ENCODE data around the gene TOM1L2.

TOM1L2 gene

GRCh38 chr17:17994271-17995069 lies 22.3 kb upstream of the TOM1L2 start:
- peak; percentile 38 for DNase-seq (ENCODE audit: low read depth)

- DNase-seq (ENCODE audit: low read depth), result no peak
Measured at GRCh38 chr17:17993852-17994251, 21.7 kb upstream of the TOM1L2 start.

DNA sequence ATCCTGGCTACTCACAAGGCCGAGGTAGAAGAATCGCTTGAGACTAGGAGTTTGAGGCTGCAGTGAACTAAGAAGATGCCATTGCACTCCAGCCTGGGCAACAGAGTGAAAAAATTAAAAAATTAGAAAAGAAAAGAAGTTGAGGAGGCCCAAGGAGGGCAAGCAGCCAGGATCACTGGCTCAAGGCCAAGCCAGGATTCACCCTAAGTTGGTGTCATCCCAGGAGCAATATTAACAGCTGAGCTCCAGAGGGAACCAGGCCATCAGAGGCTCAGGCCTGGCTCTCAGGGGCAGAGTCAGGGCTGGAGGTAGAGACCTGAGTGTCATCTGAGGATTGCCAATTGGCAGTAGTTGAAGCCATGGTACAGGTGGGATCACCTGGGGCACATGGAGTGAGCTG lies 21.2 kb upstream of the TOM1L2 start:
- DNase-seq (ENCODE audit: low read depth), result no peak

GRCh38 chr17:17990282-17990681 lies 18.1 kb upstream of the TOM1L2 start:
- DNase-seq (ENCODE audit: low read depth), result peak; percentile 21

GRCh38 chr17:17989618-17990017 lies 17.4 kb upstream of the TOM1L2 start:
- no peak for DNase-seq (ENCODE audit: low read depth)

- DNase-seq (ENCODE audit: low read depth), result no peak
Measured at GRCh38 chr17:17989081-17989480, 16.9 kb upstream of the TOM1L2 start.

GRCh38 chr17:17988427-17988945 lies 16.3 kb upstream of the TOM1L2 start:
- no peak for DNase-seq (ENCODE audit: low read depth)

- DNase-seq (ENCODE audit: low read depth), result no peak
Measured at GRCh38 chr17:17987901-17988300, 15.7 kb upstream of the TOM1L2 start.

GRCh38 chr17:17987187-17987896 lies 15.1 kb upstream of the TOM1L2 start:
- DNase-seq (ENCODE audit: low read depth), result no peak

- DNase-seq (ENCODE audit: low read depth), result no peak
Measured at GRCh38 chr17:17985555-17985954, 13.4 kb upstream of the TOM1L2 start.

GRCh38 chr17:17985153-17985552 lies 13.0 kb upstream of the TOM1L2 start:
- DNase-seq (ENCODE audit: low read depth), result no peak

- no peak for DNase-seq (ENCODE audit: low read depth)
Measured at GRCh38 chr17:17983776-17984175, 11.6 kb upstream of the TOM1L2 start.

- DNase-seq (ENCODE audit: low read depth), result peak; percentile 28
Measured at GRCh38 chr17:17983376-17983775, 11.2 kb upstream of the TOM1L2 start.

DNA sequence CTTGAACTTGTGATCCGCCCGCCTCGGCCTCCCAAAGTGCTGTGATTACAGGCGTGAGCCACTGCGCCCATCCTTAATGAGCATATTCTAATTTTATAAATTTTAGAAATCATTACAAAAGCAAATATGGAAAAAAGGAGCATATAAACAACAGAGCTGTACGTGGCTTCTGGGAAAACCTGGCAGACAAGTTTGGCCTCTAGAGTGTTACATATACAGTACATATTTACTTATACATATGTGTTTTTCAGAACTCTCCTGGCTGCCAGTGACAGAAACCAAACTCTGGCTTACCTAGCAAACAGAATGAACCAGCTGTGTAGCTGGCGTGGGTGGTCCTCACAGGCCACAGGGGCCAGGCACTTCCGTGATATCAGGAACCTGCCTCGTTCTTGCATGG lies 10.6 kb upstream of the TOM1L2 start:
- DNase-seq (ENCODE audit: low read depth), result no peak

DNA sequence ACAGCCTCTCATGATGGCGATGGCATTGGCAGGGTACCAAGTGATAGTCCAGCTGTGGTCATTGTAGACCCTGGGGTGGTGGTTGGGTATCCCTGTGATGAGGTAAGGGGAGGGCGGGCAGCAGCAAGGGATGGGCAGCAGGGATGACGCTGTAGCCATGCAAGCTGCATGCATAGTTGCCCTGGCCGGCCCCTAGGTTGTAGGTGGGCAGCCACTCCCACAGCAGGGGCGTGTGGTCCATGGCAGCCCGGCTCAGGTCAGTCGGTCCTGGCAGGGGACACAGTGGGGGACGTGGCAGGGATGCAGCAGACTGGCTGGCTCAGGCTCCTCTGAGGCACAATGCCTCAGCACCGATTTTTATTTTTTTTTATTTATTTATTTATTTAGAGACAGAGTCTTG lies 9.1 kb upstream of the TOM1L2 start:
- DNase-seq (ENCODE audit: low read depth), result no peak

DNA sequence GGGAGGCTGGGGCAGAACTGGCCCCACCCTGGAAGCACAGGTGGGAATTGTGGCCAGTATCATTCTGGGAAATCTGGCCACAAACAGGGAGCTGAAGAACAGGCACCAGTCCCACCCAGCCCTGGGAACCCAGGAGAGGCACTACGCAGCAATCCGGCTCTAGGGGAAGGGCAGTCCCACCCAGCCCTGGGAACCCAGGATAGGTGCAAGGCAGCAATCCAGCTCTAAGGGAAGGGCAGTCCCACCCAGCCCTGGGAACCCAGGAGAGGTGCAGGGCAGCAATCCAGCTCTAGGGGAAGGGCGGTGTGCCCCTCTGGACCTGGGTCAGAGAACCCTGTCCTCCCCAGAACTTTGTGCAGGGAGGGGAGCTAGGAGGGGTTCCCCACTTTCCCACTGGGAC lies 7.6 kb upstream of the TOM1L2 start:
- DNase-seq (ENCODE audit: low read depth), result no peak

DNA sequence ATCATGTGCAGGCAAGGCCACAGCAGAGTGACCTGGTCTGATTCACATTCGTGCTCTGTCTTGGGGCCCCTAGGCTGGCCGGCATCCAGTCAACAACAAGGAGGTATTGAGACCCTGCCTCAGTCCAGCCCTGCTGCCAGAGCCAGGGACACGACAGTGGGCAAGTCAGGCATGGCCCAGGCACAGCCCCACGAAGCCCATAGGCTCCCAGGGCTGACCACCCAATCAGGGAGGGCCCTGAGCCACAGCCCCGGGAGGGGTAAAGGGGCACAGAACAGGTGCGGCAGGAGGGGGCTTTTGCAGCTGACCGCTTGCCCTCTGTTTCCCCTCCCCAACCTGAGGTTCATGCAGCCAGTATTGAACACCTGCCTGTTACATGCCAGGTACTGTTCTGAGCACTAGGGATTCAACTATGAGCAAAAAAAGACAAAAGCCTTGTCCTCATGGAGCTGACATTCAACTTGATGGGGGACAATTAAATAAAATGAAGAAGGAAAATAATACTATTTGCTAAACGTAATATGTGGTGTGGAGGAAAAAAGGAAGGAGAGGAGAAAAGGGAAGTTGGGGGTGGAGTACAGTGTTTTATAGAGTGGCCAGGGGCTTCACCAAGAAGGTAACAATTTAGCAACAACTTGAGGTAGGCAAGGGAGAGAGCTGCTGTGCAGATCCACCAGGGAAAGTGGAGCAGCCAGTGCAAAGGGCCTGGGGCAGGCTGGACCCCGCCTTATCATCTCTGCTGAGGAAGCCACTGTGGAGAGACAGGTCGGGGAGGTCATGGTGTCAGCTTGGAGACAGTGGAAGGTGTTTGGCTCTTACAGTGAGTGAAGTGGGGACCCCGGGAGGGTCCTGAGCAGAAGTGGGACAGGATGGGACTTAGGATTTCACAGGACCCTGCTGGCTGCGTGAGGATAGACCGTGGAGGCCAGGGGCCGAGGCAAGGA lies 6.6 kb upstream of the TOM1L2 start:
- DNase-seq (ENCODE audit: low read depth), result no peak

DNA sequence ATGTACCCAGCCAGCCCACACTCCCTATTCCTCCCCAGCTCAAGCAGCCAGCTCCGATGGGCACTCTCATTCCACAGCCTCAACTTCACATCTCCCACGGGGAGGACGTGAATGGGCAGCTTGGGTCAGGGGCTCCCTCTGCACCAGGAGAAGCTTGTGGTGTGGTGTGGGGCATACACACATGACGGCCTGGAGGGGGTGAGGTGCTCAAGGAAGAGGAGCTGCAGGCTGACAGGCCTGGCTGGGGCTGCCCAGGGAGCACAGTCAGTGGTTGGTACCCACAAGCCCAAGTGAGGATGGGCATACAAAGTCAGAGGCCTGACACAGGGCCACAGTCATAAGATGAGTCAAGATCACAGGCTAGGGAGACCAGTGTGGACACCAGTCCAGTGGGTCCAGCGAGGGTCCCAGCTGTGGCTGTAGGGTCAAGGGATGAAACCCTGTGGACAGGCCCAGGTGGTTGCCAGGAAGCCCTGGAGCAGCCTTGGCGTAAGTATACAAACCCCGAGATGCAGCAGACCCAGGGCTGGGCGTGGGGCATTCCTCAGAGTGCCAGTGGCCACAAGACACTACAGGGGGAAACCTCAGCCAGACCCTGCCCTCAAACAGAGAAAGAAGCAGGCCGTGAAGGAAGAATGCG lies 4.9 kb upstream of the TOM1L2 start:
- DNase-seq (ENCODE audit: low read depth), result no peak

DNA sequence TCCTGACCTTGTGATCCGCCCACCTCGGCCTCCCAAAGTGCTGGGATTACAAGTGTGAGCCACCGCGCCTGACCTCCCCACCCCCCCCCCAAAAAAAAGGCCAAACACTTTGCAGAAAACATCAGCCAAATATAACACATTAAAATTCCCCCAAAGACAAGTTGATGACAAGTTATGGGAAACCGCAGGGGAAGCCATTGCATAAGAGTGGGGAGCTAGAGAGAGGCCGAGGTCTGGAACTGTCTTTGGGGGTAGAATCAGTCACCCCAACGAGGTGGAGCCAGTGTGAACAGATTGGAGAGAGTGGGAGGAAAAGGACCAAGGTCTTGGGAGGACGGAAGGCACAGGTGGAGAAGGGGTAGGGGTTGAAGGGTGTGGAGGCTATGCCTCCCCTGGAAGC lies 3.2 kb upstream of the TOM1L2 start:
- no peak for DNase-seq (ENCODE audit: low read depth)

GRCh38 chr17:17972952-17973254 lies 703 bp upstream of the TOM1L2 start:
- DNase-seq (ENCODE audit: low read depth), result no peak

- DNase-seq (ENCODE audit: low read depth), result peak; percentile 19
Measured at GRCh38 chr17:17971431-17972125, 622 bp downstream of the TOM1L2 start.

Measured in fibroblast of gingiva (primary cell).